NT2/D1 (cell line): Measurements from ENCODE around the gene ATP5MC2.

ENCODE experiments used
- YY1 ChIP-seq: IDR thresholded peaks from 2 replicates; pipeline ENCODE4 v1.6.1; 2011; ENCODE audit not compliant: insufficient read length, insufficient read depth
- ZNF274 ChIP-seq: IDR thresholded peaks from 2 replicates; pipeline ENCODE4 v1.6.1; 2011; ENCODE audit warnings: mild to moderate bottlenecking, low read depth, low read length

DNA sequence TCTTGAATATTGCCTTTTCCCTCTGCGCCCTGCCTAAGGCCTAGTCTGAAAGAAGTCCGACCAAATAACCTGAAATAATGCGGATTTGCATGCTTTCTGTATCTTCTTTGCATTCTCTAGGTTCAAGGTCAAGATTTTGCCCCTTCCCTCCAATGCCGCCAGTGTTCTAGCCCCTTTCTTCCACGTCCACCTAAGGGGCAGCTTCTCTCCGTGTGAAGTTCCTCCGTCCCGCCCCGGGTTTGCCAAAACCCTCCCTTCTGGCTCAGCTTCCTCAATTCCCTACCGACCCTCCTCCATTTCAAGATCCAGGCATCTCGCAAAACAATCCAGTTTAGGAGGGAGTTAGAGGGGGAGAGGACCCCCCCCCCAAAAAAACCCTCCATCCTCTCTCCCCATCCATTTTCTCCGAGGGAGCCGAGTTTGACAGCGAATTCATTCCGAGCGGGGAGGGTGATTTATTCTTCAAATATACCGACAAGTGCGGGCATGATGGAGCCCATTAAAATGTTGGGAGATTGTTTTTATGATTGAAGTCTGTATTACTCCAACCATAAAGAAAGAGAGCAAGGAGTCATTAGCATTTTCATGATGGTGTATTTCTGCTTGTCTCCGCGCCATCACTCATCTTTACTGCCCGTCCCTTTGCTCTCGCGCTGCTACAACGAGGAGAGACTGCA is 20.9 kb upstream of the ATP5MC2 start:
- TF ChIP-seq YY1 (no peak), ZNF274 (no peak)
